AG04449 (cell line): ENCODE results near the gene KIF13A.

Source experiments
- CTCF ChIA-PET: fragments of 350-600 bp; formaldehyde crosslinking; extraction: SDS; loops from one replicate; lab custom pipeline; 2021; ENCODE audit warnings: antibody characterized with exemption; lab: Yijun Ruan, JAX
- POLR2A ChIA-PET: fragments of 400-600, 350-600 bp; formaldehyde crosslinking; extraction: SDS; loops from one replicate; lab custom pipeline; 2020; ENCODE audit warnings: antibody characterized with exemption, inconsistent platforms; lab: Yijun Ruan, JAX
- DNase-seq: peaks from one replicate; pipeline ENCODE4 v3.0.0-alpha.2; 2010; ENCODE audit warnings: low read depth, low spot score
- H3K4me3 ChIP-seq: 2 replicates; pipeline ENCODE4 v1.5.1; 2011; ENCODE audit warnings: low read depth, mild to moderate bottlenecking, control low read depth, low read length
- CTCF ChIP-seq: IDR thresholded peaks from one replicate; pipeline ENCODE4 v1.5.1; 2011; ENCODE audit warnings: mild to moderate bottlenecking, moderate library complexity, low read length, control low read depth, inconsistent platforms; ENCODE audit not compliant: insufficient read depth; ENCODE audit errors: missing control alignments

KIF13A gene

GRCh38 chr6:17870300-17871188 is 116.9 kb downstream of the KIF13A start:
- ChIA-PET CTCF (interaction anchor here (0.6 kb wide), 1 partner anchor 348 kb away, joined by 3 read pairs; no protein-coding TSS in a partner anchor), POLR2A (no interaction called here)
- DNase-seq: no peak
- no peak overlapping the region for H3K4me3 ChIP-seq
- TF ChIP-seq CTCF: no peak

DNA sequence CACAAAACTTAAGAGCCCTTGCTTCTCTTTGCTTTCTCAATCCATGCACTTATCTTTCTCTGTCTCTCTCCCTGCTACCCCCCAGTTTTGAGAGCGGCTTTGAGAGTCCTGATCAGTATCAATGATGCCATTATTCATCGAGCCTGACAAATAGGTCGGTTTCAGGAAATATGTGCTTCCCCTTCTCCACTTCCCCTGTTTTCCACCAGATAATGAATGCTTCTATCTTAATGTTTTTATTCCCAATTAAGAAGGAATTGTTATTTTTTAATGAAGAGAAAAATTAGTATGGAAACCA is 117.7 kb downstream of the KIF13A start:
- CTCF ChIA-PET: interaction anchor here (1.0 kb wide), 1 partner anchor 9 kb away, joined by 3 read pairs; no protein-coding TSS in a partner anchor
- POLR2A ChIA-PET: no interaction called here
- DNase-seq: no peak

GRCh38 chr6:17869010-17869752 is 118.3 kb downstream of the KIF13A start:
- ChIA-PET CTCF (interaction anchor here (1.0 to 2.2 kb wide), 2 partner anchors 10 to 253 kb away, joined by 3 to 9 read pairs; partner anchors contain the start of gene NHLRC1), POLR2A (interaction anchor here (1.0 kb wide), 1 partner anchor 118 kb away, joined by 4 read pairs; the partner anchor contains the start of gene KIF13A)
- no peak for TF ChIP-seq CTCF
- H3K4me3 ChIP-seq: no peak overlapping the region
- DNase-seq: no peak

More for the DNA sequence above, 117.7 kb downstream of the KIF13A start:
- H3K4me3 ChIP-seq: no peak overlapping the region
- TF ChIP-seq CTCF: no peak

DNA sequence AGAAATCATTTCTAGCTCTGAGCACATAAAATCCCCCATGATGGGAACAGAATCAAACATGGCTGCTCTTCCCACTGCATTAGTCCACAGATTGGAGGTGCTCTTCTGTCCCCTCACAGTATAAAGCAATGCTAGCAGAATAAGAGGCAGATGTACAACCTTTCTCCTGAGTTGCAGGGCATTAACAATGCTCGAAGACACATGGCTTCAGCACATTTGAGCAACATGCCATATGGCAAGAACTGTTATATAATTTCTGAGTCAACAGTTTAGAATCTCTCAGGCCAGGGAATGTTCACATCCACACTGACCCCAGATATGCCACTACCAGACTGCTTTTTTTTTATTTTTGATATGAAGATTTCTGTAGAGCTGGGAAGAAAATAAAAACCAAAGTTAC is 119.6 kb downstream of the KIF13A start:
- H3K4me3 ChIP-seq: no peak overlapping the region
- no peak for DNase-seq
- CTCF ChIA-PET: interaction anchor here (1.0 to 2.2 kb wide), 2 partner anchors 64 to 254 kb away, joined by 3 to 9 read pairs; partner anchors contain the start of gene NHLRC1
- TF ChIP-seq CTCF: no peak
- POLR2A ChIA-PET: interaction anchor here (1.0 kb wide), 2 partner anchors 106 to 120 kb away, joined by 3 to 4 read pairs; partner anchors contain the start of gene KIF13A

DNA sequence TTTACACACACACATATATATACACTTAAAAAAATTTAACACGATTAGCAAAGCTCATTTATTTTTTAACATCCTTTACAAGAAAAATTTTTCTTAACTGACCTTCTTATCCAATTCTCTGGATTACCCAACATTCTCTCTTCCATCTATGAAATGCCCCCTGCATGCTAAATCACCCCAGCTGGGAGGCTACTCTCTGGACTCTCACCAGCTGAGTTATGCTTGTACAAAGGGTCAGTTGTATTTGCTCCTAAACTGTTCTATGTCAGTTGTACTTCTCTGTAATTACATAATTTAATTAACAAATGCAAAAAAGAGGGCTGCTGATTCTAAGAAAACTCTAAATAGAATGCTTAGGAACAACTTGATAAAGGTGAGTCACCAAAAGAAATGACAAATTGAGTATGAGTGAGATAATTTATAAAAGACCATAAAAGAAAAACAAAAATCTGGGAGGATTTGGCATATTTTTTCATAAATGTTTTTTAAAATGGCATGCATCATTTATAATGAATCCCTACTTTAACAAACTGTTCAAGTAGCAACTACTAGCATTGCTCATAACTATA is 120.5 kb downstream of the KIF13A start:
- no peak overlapping the region for H3K4me3 ChIP-seq
- ChIA-PET CTCF (interaction anchor here (1.0 to 2.2 kb wide), 2 partner anchors 63 to 255 kb away, joined by 3 to 9 read pairs; partner anchors contain the start of gene NHLRC1), POLR2A (interaction anchor here (1.0 kb wide), 1 partner anchor 107 kb away, joined by 3 read pairs; no protein-coding TSS in a partner anchor)
- TF ChIP-seq CTCF: no peak
- DNase-seq: no peak
